ENCODE measurements around the gene EIF2S1.
"Not testable (repeated sequence)": the region's sequence is repeated elsewhere in the genome, so short reads cannot be mapped to it uniquely, and the experiment has no call there.

Gene EIF2S1

GRCh38 chr14:67359775-67360469, at the start of gene EIF2S1, which contains the start of gene ATP6V1D:
EIF2S1 (plus strand) TSS chr14:67360328; CDS start chr14:67364768, 4,440 bp downstream.
ATP6V1D (minus strand) TSS chr14:67359804; CDS start chr14:67359698, 106 bp downstream.
- peak; percentile 99 for DNase-seq

- DNase-seq = no peak
Measured at GRCh38 chr14:67311868-67312267, 48.3 kb upstream of the EIF2S1 start.

- no peak for DNase-seq
Measured at GRCh38 chr14:67313153-67313552, 47.0 kb upstream of the EIF2S1 start.

- DNase-seq = no peak
Measured at GRCh38 chr14:67317822-67318221, 42.3 kb upstream of the EIF2S1 start.

- DNase-seq = no peak
Measured at GRCh38 chr14:67319142-67319541, 41.0 kb upstream of the EIF2S1 start.

GRCh38 chr14:67329666-67330065, 30.5 kb upstream of the EIF2S1 start:
- not testable (repeated sequence) for DNase-seq

GRCh38 chr14:67331368-67332125, 28.6 kb upstream of the EIF2S1 start:
- DNase-seq = no peak

GRCh38 chr14:67332468-67332867, 27.7 kb upstream of the EIF2S1 start:
- no peak for DNase-seq

- no peak for DNase-seq
Measured at GRCh38 chr14:67335781-67336180, 24.3 kb upstream of the EIF2S1 start.

- DNase-seq = not testable (repeated sequence)
Measured at GRCh38 chr14:67341231-67341630, 18.9 kb upstream of the EIF2S1 start.

GRCh38 chr14:67343601-67344230, 16.4 kb upstream of the EIF2S1 start:
- no peak for DNase-seq

- DNase-seq = no peak
Measured at GRCh38 chr14:67345583-67345982, 14.5 kb upstream of the EIF2S1 start.

- no peak for DNase-seq
Measured at GRCh38 chr14:67352055-67352454, 8.1 kb upstream of the EIF2S1 start.

GRCh38 chr14:67357186-67357968, 2.8 kb upstream of the EIF2S1 start:
- no peak for DNase-seq

- no peak for DNase-seq
Measured at GRCh38 chr14:67357969-67358354, 2.2 kb upstream of the EIF2S1 start.

GRCh38 chr14:67358924-67359774, 979 bp upstream of the EIF2S1 start:
- DNase-seq = peak; percentile 12

- DNase-seq = peak; percentile 49
Measured at GRCh38 chr14:67360470-67361206, 510 bp downstream of the EIF2S1 start.

GRCh38 chr14:67365476-67365875, 5.3 kb downstream of the EIF2S1 start:
- no peak for DNase-seq

- no peak for DNase-seq
Measured at GRCh38 chr14:67370830-67371229, 10.7 kb downstream of the EIF2S1 start.

- DNase-seq = no peak
Measured at GRCh38 chr14:67371247-67372148, 11.4 kb downstream of the EIF2S1 start.
